Suppressor macrophage treated with lipopolysaccharide for 4 hours (primary cell): ENCODE data around the gene ZBTB38.

Experiments used
- DNase-seq: peaks from one replicate; pipeline ENCODE4 v3.0.0-alpha.2; 2020

Gene ZBTB38

DNA sequence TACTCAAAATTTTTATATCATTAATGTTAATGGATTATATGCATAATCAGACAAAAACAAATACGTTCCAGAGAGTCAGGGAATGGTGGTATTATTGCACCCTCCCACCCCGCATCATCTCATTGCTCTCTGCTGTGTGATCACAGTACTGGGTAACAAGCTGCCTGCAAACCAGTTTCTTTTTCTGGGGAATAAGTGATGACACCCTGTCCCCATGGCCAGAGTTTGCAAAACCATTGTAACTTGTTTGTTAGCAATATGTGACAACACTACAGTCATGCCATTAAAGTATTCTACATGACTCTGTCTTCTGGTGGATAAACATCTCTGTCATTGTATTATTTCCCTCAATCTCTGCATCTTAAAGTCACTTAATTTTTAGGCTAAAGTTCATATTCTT lies 39.5 kb downstream of the ZBTB38 start:
- DNase-seq: peak; percentile 37

DNA sequence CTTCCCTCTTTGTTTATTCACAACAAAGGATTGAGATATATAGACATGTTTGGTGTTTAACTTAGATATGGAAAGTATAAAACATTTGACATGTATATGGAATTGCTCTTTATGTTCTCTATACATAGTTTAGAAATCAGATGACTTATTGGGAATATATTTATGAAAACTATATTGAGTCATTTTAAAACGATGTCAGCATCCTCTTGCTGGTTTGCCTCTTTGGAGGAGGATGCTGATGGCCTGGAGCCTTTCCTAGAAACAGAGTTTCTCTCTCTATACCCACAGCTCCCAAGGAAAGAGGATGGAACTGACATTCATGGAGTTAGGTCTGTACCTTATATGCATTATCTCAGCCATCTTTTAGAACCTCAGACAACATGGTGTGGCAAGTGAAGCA lies 40.3 kb downstream of the ZBTB38 start:
- DNase-seq: no peak

DNA sequence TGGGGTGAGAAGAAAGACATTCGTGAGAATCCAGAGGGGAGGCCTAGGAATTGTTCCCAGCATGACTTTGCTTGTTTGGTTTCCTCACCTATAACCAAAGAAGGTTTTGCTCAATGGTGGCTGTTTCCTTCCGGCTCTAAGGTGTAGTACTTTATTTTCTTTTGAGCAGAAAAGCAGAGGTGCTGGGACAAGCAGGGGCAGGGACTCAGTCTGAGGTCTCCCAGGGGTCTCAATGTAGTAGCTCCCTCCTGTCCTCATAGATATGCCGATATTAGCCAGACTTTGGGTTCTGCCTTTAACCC lies 41.6 kb downstream of the ZBTB38 start:
- DNase-seq: no peak

DNA sequence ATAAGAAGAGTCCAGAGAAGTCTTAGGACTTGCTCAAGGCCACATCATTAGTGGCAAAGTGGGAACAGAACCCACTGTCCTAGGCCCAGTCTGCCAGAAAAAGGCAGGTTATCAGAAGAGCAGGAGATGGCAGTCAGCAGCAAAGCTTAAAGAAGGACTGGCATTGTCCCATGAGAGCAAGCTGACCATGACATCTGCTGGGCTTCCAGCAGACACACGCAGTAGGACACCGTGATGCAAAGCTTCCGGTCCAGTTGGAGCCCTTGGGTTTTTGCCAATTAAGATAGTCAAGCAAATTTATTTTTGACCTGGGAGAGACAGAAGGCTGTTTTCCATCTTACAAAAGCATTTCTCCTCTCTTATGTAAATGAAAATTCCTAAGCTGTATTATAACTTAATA lies 42.1 kb downstream of the ZBTB38 start:
- DNase-seq: no peak

DNA sequence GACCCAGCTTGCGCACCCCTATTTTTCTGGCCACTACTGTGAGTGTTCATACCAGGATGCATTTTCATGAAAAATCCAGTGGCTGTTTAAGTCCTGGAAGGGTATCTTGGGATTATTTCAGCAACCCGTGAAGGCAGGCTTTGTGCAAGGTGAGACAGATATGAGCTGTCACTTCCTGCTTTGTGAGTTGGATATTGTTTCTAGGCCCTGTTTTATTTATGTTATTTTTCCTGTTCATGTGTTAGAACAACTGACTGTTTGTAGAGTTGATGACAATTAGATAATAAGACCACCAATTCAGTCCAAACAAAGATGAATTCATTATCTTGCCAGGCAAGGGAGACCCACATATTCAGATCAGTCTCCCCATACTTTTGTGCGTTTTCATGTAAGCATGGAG lies 42.5 kb downstream of the ZBTB38 start:
- no peak for DNase-seq

DNA sequence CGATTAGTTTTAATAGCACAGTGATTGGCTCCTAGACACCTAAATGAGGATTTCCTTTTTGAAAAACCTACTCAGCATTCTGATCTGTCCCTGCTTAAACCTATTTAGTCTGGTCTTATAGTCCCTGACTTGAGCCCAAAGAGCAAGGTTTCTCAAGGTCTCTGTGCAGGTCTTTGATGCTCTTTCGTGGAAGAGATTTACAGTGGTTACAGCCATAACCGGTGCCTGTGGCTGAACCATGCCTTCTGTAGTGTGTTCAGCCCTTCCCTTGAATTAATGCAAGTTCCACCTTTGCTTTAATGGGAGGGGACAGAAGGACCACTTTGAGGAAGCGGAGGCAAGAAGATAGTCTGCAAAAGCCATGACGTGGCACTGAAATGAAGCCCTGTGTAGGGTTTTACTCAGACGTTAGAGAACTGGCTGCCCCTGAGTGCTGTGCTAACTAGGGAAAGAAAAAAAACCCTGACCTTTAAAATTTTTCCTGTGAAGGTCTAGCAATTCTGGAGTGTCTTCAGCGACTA lies 43.0 kb downstream of the ZBTB38 start:
- DNase-seq: peak; percentile 68

DNA sequence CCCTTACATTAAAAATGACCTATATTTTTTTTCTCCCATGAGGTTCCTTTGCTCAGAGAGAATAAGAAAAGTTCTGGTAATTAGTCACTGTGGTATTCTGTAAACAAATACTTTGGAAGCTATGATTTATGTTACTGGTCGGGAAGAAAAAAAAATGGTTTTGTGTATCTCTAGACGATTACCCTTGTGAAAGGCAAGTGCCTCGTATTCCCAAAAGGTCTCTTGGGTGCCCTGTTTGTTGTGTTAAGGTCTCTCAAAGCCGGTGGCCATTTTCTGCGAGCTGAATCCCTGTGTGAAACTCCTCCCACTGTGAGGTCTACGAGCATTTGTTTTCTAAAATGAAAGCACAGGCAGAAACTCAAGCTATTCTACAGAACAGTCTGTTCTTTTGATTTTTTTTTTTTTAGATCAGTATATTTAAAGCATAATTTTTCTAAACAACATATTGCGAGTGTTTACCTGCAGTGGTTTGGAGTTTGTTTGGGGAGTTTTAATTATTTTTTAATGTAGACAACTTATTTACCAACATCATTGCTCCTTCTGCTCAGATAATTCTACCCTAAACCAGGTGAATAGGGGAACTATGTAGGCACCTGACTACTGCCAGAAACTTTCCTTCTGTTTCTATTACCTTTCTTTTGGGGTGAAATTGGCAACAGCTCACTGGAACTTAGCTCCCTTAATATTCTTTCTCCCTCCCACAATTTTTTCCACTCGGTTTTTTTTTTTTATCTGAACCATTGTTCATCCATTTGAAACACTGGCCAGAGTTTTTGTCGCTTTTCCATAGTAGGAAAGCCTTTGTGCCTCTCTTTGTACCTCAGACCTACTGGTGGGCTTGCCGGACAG lies 44.0 kb downstream of the ZBTB38 start:
- peak; percentile 75 for DNase-seq

DNA sequence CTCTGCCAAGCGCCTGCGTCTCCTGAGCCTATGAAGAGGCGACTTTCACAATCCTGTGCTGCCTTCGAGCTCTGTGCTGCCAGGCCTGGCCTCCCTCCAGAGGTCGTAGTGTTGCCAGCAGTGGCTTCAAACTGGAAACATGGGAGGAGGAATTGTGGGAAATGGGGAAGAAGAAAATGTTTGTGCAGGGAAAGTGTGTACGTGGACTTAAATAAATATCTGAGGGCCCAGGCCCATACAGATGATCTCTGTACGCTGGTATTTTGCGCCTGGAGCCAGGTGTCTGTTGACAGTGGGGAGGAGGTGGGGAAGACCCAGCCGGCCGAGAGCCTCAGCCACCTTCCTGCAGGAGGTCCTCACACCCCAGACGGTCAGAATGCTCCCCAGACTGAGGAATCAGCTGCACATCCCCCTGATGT lies 44.6 kb downstream of the ZBTB38 start:
- no peak for DNase-seq

DNA sequence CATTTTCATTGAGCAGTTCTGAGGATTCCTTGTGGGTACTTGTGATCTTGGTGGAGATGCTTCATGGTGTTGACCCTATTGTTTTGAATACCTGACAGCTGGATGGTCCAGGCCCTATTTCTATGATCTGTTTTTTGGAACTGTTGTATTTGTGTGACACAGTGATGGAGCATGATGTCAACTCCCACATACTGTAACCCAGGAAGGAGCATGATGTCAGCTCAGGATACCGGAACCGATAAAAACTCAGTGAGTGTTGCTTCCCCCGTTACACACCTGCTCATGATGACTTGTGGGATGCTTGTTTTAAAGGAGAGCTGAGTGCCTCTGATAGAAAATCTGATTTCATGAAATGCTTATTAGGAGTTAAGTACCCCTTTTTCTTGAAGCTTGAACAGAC lies 45.1 kb downstream of the ZBTB38 start:
- no peak for DNase-seq

DNA sequence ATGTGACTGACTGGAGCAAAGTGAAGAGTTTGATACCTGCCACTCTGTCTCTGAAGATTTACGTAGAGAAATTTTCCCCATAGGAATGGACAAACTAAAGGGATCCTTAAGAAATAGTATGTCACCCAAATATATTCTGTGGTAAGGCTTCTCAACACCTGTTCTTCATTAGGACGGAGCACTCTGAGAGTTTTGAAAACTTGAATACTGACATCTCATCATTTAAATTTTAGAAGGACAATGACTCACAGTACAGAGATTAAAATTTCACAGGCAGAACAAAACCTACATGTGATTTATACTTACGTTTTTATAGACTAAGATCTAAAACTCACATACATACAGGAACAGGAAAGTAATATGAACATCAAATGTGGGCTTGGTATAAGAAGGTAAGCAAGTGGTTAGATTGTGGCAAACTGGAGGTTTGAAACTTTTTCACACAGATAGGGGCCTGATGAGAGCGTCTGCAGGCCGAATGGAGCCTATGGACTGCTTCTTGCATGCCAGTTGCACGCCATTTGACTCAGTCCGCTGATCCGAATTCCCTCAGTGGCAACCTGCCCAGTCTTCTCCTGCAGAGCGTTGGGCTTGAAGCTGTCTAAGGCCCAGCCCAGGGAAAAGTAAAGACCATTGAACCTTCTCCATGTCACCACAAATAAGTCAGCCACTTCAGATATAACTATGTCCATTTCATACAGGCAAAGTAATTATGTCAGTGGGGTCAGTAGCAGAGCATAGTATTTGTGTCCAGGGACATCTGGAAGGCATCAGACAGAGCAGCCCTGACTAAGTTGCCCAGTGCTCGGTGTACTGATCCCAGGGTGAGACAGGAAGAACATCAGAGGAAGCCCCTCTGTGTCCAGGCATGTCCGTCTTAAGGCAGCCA lies 45.7 kb downstream of the ZBTB38 start:
- no peak for DNase-seq

DNA sequence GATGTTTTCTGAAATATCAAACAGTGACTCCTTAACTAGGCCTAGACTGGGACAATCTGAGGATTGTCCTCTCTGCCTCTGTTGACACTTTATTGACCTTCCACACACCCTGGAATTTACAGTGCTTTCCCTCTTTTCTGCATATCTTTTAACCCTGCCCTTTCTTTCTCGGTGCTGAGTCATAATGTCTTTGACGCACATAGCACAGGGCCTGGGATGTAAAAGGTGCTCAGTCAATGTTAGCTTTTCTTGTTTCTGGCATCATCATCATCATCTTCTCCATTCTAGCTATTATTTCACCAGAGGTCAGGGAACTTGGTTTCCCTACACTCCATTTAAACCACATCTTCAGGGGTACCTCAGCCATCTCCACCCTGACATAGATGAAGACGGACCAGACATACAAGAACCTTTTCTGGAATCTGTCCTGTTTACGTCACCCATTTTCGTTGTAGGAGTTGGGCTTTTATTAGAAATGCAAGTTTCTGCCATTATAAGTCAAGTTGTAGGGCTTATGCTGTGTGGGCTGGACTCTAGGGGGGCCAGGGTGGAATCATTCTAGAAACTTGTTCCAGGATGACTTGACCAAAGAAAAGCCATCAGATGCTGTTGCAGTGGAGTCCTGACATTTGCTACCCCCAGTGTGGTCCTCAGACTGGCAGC lies 46.6 kb downstream of the ZBTB38 start:
- no peak for DNase-seq

DNA sequence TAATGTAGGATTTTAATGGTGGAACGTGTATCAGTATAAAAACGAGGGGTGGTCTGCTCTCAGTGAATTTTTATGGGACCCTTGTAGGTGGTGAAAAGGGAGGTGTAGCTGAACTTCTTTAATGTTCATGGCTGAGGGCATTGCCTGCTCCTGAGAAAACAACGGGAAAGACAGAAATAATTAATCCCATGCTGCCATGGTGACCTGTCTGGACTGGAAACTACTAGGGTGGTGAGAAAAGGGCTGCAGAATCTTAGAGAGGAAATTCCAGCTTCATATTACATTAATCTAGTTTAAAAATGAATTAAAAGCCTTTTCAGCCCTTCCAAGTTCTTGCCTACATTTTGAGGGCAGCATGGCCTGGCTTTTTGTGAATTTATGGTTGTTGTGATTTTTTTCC lies 47.6 kb downstream of the ZBTB38 start:
- DNase-seq: no peak
